ENCODE measurements around the gene OR11H7.

GRCh38 chr14:20194101-20194500 is 34.7 kb upstream of the OR11H7 start:
- TF ChIP-seq EP300 (IDR thresholded peaks at IDR 0.05): no peak
- TF ChIP-seq POLR2A (IDR thresholded peaks at IDR 0.05): no peak
- no peak for TF ChIP-seq CTCF (IDR thresholded peaks at IDR 0.05)
- TF ChIP-seq POLR2AphosphoS5 (IDR thresholded peaks at IDR 0.05): no peak

Data from gastroesophageal sphincter (tissue), 3 donors.